SK-N-SH (cell line): ENCODE data around the gene RWDD2A. TPM values are rescaled to one million over a fixed set of nuclear protein-coding genes. Genes with fewer than 3 reads are reported as not detected.

Experiments used
- CTCF ChIA-PET: fragments of 300-600, 350-600 bp; formaldehyde crosslinking; extraction: SDS; loops from one replicate; lab custom pipeline; 2021; lab: Yijun Ruan, JAX
- POLR2A ChIA-PET: fragments of 350-600 bp; sonication (Branson Sonifier 250); formaldehyde crosslinking; extraction: SDS; loops from one replicate; lab custom pipeline; 2020; ENCODE audit warnings: antibody characterized with exemption, inconsistent platforms; lab: Yijun Ruan, JAX
- DNase-seq: peaks from one replicate; pipeline ENCODE4 v3.0.0; 2012
- H2AFZ ChIP-seq: fragments of 200-600 bp; sonication (generic); 2 replicates; pipeline ENCODE4 v1.8.1; 2016; ENCODE audit warnings: antibody characterized with exemption, mild to moderate bottlenecking, low read depth
- H3F3A ChIP-seq: fragments of 200-600 bp; sonication (generic); replicated peaks from 2 replicates; pipeline ENCODE3; 2016; ENCODE audit warnings: antibody characterized with exemption, mild to moderate bottlenecking; ENCODE audit not compliant: insufficient read depth
- H3K27ac ChIP-seq, 2 experiments: fragments of 200-500 bp in 1 of 2; fragments of 200-600 bp in 1 of 2; sonication (Bioruptor generic) in 1 of 2; sonication (generic), shearing (Covaris generic) in 1 of 2; 2 replicates each; pipeline versions ENCODE4 v1.5.1 to v1.6.1; 2014 to 2016; ENCODE audit warnings: low read depth in 2 of 2, inconsistent platforms in 1 of 2, low read length in 1 of 2, mild to moderate bottlenecking in 1 of 2, mixed read lengths in 1 of 2
- H3K27me3 ChIP-seq: fragments of 200-600 bp; sonication (generic), shearing (Covaris generic); 2 replicates; pipeline ENCODE4 v1.6.1; 2016; ENCODE audit warnings: mixed run types; ENCODE audit not compliant: insufficient read depth
- H3K36me3 ChIP-seq, 2 experiments: fragments of 200-500 bp in 1 of 2; fragments of 200-600 bp in 1 of 2; sonication (Bioruptor generic) in 1 of 2; sonication (generic) in 1 of 2; replicated peaks in 1 of 2; 2 replicates each; pipeline versions ENCODE3 to v1.5.1; 2014 to 2016; ENCODE audit warnings: low read length in 1 of 2, mild to moderate bottlenecking in 1 of 2; ENCODE audit not compliant: insufficient read depth in 2 of 2, control insufficient read depth in 1 of 2
- H3K4me1 ChIP-seq, 2 experiments: fragments of 200-500 bp in 1 of 2; fragments of 200-600 bp in 1 of 2; sonication (Bioruptor generic) in 1 of 2; sonication (generic), shearing (Covaris generic) in 1 of 2; 2 replicates each; pipeline versions ENCODE4 v1.5.1 to v1.6.1; 2014 to 2016; ENCODE audit warnings: low read depth in 1 of 2, low read length in 1 of 2, mixed run types in 1 of 2; ENCODE audit not compliant: insufficient read depth in 2 of 2, control insufficient read depth in 1 of 2
- H3K4me2 ChIP-seq: fragments of 200-600 bp; sonication (generic), shearing (Covaris generic); 2 replicates; pipeline ENCODE4 v1.6.1; 2017; ENCODE audit warnings: mixed run types
- H3K4me3 ChIP-seq, 2 experiments: fragments of 200-500 bp in 1 of 2; fragments of 200-600 bp in 1 of 2; sonication (Bioruptor generic) in 1 of 2; sonication (generic), shearing (Covaris generic) in 1 of 2; 2 replicates each; pipeline versions ENCODE4 v1.5.1 to v1.8.1; 2014 to 2016; ENCODE audit warnings: low read depth in 2 of 2, inconsistent platforms in 1 of 2, low read length in 1 of 2, mild to moderate bottlenecking in 1 of 2, mixed read lengths in 1 of 2, moderate library complexity in 1 of 2
- H3K79me2 ChIP-seq: fragments of 200-600 bp; sonication (generic); 2 replicates; pipeline ENCODE4 v1.8.1; 2017; ENCODE audit warnings: mild to moderate bottlenecking; ENCODE audit not compliant: insufficient read depth
- H3K9ac ChIP-seq: fragments of 200-600 bp; sonication (generic); 2 replicates; pipeline ENCODE4 v1.6.1; 2017; ENCODE audit warnings: mixed run types
- H3K9me2 ChIP-seq: fragments of 200-600 bp; sonication (generic); 2 replicates; pipeline ENCODE4 v1.6.1; 2017; ENCODE audit warnings: mixed run types
- H3K9me3 ChIP-seq: fragments of 200-600 bp; sonication (generic); 2 replicates; pipeline ENCODE4 v1.6.1; 2017; ENCODE audit warnings: mixed run types, mild to moderate bottlenecking, moderate library complexity
- H4K20me1 ChIP-seq: fragments of 200-600 bp; sonication (generic); 2 replicates; pipeline ENCODE4 v1.6.1; 2017; ENCODE audit warnings: mild to moderate bottlenecking, mixed run types; ENCODE audit not compliant: insufficient read depth
- EP300 ChIP-seq, 2 experiments: IDR thresholded peaks; 2 replicates each; pipeline versions ENCODE4 v1.4.0 to v1.6.1; 2012; ENCODE audit warnings: borderline replicate concordance in 1 of 2, low read depth in 1 of 2, low read length in 1 of 2
- EZH2phosphoT487 ChIP-seq: fragments of 200-600 bp; sonication (generic); IDR thresholded peaks from 2 replicates; pipeline ENCODE4 v1.6.1; 2017; ENCODE audit warnings: low read depth, mixed run types, mild to moderate bottlenecking, antibody characterized with exemption, moderate library complexity, borderline replicate concordance
- FOSL2 ChIP-seq: IDR thresholded peaks from 2 replicates; pipeline ENCODE4 v1.4.0; 2012; ENCODE audit warnings: low read depth, mild to moderate bottlenecking, moderate library complexity, borderline replicate concordance
- JUND ChIP-seq: IDR thresholded peaks from 2 replicates; pipeline ENCODE4 v1.4.0; 2012
- MXI1 ChIP-seq: IDR thresholded peaks from 2 replicates; pipeline ENCODE4 v1.6.1; 2012; ENCODE audit warnings: mild to moderate bottlenecking, low read depth, low read length, improper control_type of control experiment
- NRF1 ChIP-seq: IDR thresholded peaks from 2 replicates; pipeline ENCODE4 v1.6.1; 2012; ENCODE audit warnings: low read depth, mild to moderate bottlenecking, low read length
- POLR2AphosphoS5 ChIP-seq: IDR thresholded peaks from 2 replicates; pipeline ENCODE4 v1.6.1; 2012; ENCODE audit warnings: low read depth, low read length
- RFX5 ChIP-seq: IDR thresholded peaks from 2 replicates; pipeline ENCODE4 v1.6.1; 2012; ENCODE audit warnings: mild to moderate bottlenecking, improper control_type of control experiment, low read length
- SMC3 ChIP-seq: IDR thresholded peaks from 2 replicates; pipeline ENCODE4 v1.6.1; 2012; ENCODE audit warnings: low read depth, low read length, improper control_type of control experiment
- TCF12 ChIP-seq: IDR thresholded peaks from 2 replicates; pipeline ENCODE4 v1.4.0; 2012
- USF2 ChIP-seq: fragments of 150-350 bp; IDR thresholded peaks from 2 replicates; pipeline ENCODE4 v1.6.1; 2017; ENCODE audit warnings: antibody characterized with exemption, low read length, low read depth, borderline replicate concordance
- YY1 ChIP-seq: IDR thresholded peaks from 2 replicates; pipeline ENCODE4 v1.4.0; 2012; ENCODE audit warnings: low read depth, mild to moderate bottlenecking
- WGBS: methylation state at CpG from one replicate; pipeline ENCODE4 v1.1.6; 2017; ENCODE audit warnings: low lambda C conversion rate; 5-methylcytosine and 5-hydroxymethylcytosine counted together
- polyA plus RNA-seq, 3 experiments: library from polyadenylated mRNA; depleted of rRNA; stranded (reverse); fragments of >200 nt; gene quantifications; 2 replicates each; pipeline ENCODE4 v1.2.3, GENCODE V29; 2012

Gene RWDD2A
- polyA plus RNA-seq, 1 of the 3 experiments (the other 2 are of a cell fraction): 3.4 TPM

- Histone ChIP-seq H3K9me3 (no peaks in the 10 kb centered on the region), H3K27me3 (no peaks in the 10 kb centered on the region), H2AFZ (no peak overlapping the region), H3K9ac (no peak overlapping the region), H3K4me1 (peaks cover 0 to 2% of the 10 kb centered on the region in 2 experiments; a peak in 1 of 4 replicates), H3K36me3 (peaks cover 5 to 42% of the 10 kb centered on the region in 2 experiments), H3K9me2 (no peaks in the 10 kb centered on the region), H4K20me1 (no peaks in the 10 kb centered on the region), H3F3A (no peaks in the 10 kb centered on the region), H3K4me3 (no peak overlapping the region), H3K4me2 (no peak overlapping the region), H3K27ac (no peak overlapping the region), H3K79me2 (no peaks in the 10 kb centered on the region)
- CTCF ChIA-PET: interaction anchor here (0.6 to 0.8 kb wide), 2 partner anchors 62 to 86 kb away, joined by 3 read pairs; no protein-coding TSS in a partner anchor
- no peak for TF ChIP-seq SMC3
- no peak for TF ChIP-seq NRF1
- TF ChIP-seq MXI1: no peak
- TF ChIP-seq YY1: no peak
- TF ChIP-seq FOSL2: no peak
- TF ChIP-seq RFX5: no peak
- TF ChIP-seq TCF12: no peak
- TF ChIP-seq USF2: no peak
- POLR2A ChIA-PET: no interaction called here
- WGBS: 90% methylated on average over 1 of the region's 1 CpG
- no peak for DNase-seq
These were observed 40.2 kb upstream of the RWDD2A start for GRCh38 chr6:83152913-83153312.

GRCh38 chr6:83153883-83154521 lies 39.2 kb upstream of the RWDD2A start:
- Histone ChIP-seq H3K36me3 (peaks cover 6 to 42% of the 10 kb centered on the region in 2 experiments), H3K4me1 (peaks cover 0 to 2% of the 10 kb centered on the region in 2 experiments; a peak in 1 of 4 replicates), H3K9me3 (no peaks in the 10 kb centered on the region), H3K9ac (no peak overlapping the region), H3K4me3 (no peak overlapping the region), H3K79me2 (no peaks in the 10 kb centered on the region), H2AFZ (no peak overlapping the region), H3K4me2 (no peak overlapping the region), H3K27me3 (no peaks in the 10 kb centered on the region), H3F3A (no peaks in the 10 kb centered on the region), H3K27ac (no peak overlapping the region), H4K20me1 (no peaks in the 10 kb centered on the region), H3K9me2 (no peaks in the 10 kb centered on the region)
- WGBS: 83% methylated on average over 4 of the region's 4 CpGs
- CTCF ChIA-PET: interaction anchor here (0.8 kb wide), 1 partner anchor 87 kb away, joined by 3 read pairs; the partner anchor contains the start of gene DOP1A
- TF ChIP-seq JUND: no peak
- TF ChIP-seq POLR2AphosphoS5: no peak
- TF ChIP-seq EP300 (IDR thresholded peaks at IDR 0.05; ENCODE audit: borderline replicate concordance in 1 of 2, low read depth in 1 of 2, low read length in 1 of 2): no peak
- TF ChIP-seq EZH2phosphoT487: no peak
- no peak for DNase-seq
- POLR2A ChIA-PET: no interaction called here
